Effector memory CD8-positive, alpha-beta T cell (primary cell): ENCODE results near the gene RPL19.
"Not testable (repeated sequence)": the region's sequence is repeated elsewhere in the genome, so short reads cannot be mapped to it uniquely, and the experiment has no call there.

ENCODE experiments used
- ATAC-seq: fragments of 150-1000 bp; cut with Tn5 transposase; replicated peaks from 2 replicates; pipeline ENCODE4 v1.10.0; 2021; ENCODE audit warnings: mild to moderate bottlenecking, moderate library complexity
- DNase-seq, 3 experiments: peaks; one replicate each; pipeline ENCODE4 v3.0.0; 2021
- H3K27ac Mint-ChIP-seq, 2 donors: one replicate each; pipeline ENCODE4 v1.8.0; 2022; ENCODE audit warnings: mild to moderate bottlenecking in 2 of 2, mixed read lengths in 2 of 2, moderate library complexity in 2 of 2
- H3K27me3 Mint-ChIP-seq, 2 donors: one replicate each; pipeline ENCODE4 v1.8.0; 2022; ENCODE audit warnings: mixed read lengths in 2 of 2
- H3K36me3 Mint-ChIP-seq: one replicate; pipeline ENCODE4 v1.8.0; 2022; ENCODE audit warnings: mild to moderate bottlenecking, moderate library complexity, mixed read lengths; ENCODE audit not compliant: insufficient read depth
- H3K4me1 Mint-ChIP-seq, 2 donors: one replicate each; pipeline ENCODE4 v1.8.0; 2022; ENCODE audit warnings: low read depth in 2 of 2, mixed read lengths in 2 of 2
- H3K4me3 Mint-ChIP-seq, 2 donors: one replicate each; pipeline ENCODE4 v1.8.0; 2022; ENCODE audit warnings: mild to moderate bottlenecking in 2 of 2, mixed read lengths in 2 of 2, moderate library complexity in 2 of 2
- H3K9me3 Mint-ChIP-seq, 2 donors: one replicate each; pipeline ENCODE4 v1.8.0; 2022; ENCODE audit warnings: mixed read lengths in 2 of 2

Gene RPL19

GRCh38 chr17:39239640-39240314, 39.7 kb downstream of the RPL19 start:
- H3K9me3 Mint-ChIP-seq = no peaks in the 10 kb centered on the region
- peak overlapping the region; percentile 95 for H3K27ac Mint-ChIP-seq
- ATAC-seq (peak; percentile 36), DNase-seq (peak; percentile 67 to 70 (median 67))
- H3K4me1 Mint-ChIP-seq = peaks cover 27 to 37% of the 10 kb centered on the region in 2 donors
- H3K36me3 Mint-ChIP-seq = peaks cover 3% of the 10 kb centered on the region
- H3K4me3 Mint-ChIP-seq = peak overlapping the region; percentile 28 to 87
- no peaks in the 10 kb centered on the region for H3K27me3 Mint-ChIP-seq

DNA sequence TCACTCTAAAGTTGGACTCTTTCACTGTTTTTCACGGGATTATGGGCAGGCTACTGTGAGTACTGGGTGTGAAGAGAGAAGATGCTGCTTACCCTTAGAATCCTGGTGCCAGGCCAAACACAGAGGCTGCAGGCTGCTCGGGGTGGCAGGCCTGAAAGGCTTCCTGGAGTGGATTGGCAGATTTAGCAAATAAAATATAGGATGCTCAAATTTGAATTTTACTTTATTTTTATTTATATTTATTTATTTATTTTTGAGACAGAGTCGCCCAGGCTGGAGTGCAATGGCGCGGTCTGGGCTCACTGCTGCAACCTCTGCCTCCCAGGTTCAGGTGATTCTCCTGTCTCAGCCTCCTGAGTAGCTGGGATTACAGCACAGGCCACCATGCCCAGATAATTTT, 40.5 kb downstream of the RPL19 start:
- H3K36me3 Mint-ChIP-seq = peaks cover 3% of the 10 kb centered on the region
- H3K27me3 Mint-ChIP-seq = no peaks in the 10 kb centered on the region
- H3K4me3 Mint-ChIP-seq = no peak overlapping the region
- ATAC-seq (no peak), DNase-seq (no peak)
- no peak overlapping the region for H3K27ac Mint-ChIP-seq
- peaks cover 27 to 34% of the 10 kb centered on the region in 2 donors for H3K4me1 Mint-ChIP-seq
- H3K9me3 Mint-ChIP-seq = no peaks in the 10 kb centered on the region

- H3K9me3 Mint-ChIP-seq = no peaks in the 10 kb centered on the region
- ATAC-seq (no peak), DNase-seq (no peak)
- H3K4me3 Mint-ChIP-seq = peak overlapping the region in 1 of 2 donors; percentile 13
- peaks cover 3% of the 10 kb centered on the region for H3K36me3 Mint-ChIP-seq
- H3K27ac Mint-ChIP-seq = peak overlapping the region in 1 of 2 donors; percentile 22
- H3K4me1 Mint-ChIP-seq = peaks cover 20 to 25% of the 10 kb centered on the region in 2 donors
- no peaks in the 10 kb centered on the region for H3K27me3 Mint-ChIP-seq
Measured at GRCh38 chr17:39243155-39243554, 43.1 kb downstream of the RPL19 start.

DNA sequence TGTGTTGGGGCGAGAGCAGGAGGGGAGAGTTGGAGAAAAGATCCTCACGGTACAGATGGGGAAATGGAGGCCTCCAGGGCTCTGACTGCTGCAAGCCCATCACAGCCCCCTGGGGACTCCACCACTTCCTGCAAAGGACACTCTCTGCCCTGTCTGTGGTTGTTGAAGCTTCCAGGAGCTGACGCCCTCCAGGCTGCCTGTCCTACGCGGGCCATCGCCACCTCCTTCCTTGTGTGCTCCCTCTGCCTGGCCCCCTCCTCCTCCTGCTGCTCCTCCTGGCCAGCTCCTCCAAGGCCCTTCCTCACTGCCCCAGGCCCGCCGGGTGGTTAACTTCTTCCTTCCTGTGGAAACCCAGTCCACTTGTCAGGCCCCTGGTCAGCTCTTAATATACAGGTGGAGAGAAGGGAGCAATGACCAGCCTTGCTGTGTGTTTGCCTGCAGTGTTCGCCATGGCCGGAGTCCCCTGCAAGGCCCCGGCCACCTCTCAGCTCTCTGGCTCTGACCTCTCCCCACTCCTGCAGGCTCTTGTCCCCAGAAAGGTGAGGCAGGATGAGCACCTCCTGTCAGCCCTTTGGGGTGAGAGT, 44.0 kb downstream of the RPL19 start:
- no peak for DNase-seq
- Mint-ChIP-seq H3K27me3 (no peaks in the 10 kb centered on the region), H3K36me3 (no peaks in the 10 kb centered on the region), H3K9me3 (no peaks in the 10 kb centered on the region), H3K4me3 (peak overlapping the region in 1 of 2 donors; percentile 47), H3K27ac (no peak overlapping the region), H3K4me1 (peaks cover 12 to 16% of the 10 kb centered on the region in 2 donors)
- no peak for ATAC-seq

GRCh38 chr17:39244600-39245570, 44.8 kb downstream of the RPL19 start:
- DNase-seq = peak; percentile 84 to 91 (median 87)
- no peaks in the 10 kb centered on the region for H3K9me3 Mint-ChIP-seq
- no peaks in the 10 kb centered on the region for H3K27me3 Mint-ChIP-seq
- no peak overlapping the region for H3K27ac Mint-ChIP-seq
- H3K4me3 Mint-ChIP-seq = peak overlapping the region in 1 of 2 donors; percentile 47
- peaks cover 7 to 9% of the 10 kb centered on the region in 2 donors for H3K4me1 Mint-ChIP-seq
- H3K36me3 Mint-ChIP-seq = no peaks in the 10 kb centered on the region
- peak; percentile 93 for ATAC-seq

DNA sequence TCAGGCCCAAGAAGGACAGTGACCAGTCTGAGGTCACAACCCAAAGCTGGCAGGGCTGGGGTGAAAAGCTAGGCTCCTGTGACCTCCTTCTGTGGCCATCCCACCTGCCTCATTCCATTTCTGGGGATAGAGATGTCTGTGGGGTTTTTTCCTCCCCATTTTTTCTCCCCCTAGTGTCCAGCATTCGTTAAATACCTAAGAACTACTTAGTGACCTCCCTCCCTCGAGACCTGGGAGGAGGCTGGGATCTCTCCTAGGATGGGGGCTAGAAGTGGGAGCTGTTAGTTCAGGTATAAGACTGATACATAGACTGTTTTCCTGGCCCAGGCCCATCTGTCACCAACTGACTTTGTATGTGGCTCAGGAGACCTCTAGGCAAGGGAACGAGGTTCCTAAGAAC, 46.2 kb downstream of the RPL19 start:
- Mint-ChIP-seq H3K36me3 (no peaks in the 10 kb centered on the region), H3K27me3 (no peaks in the 10 kb centered on the region)
- DNase-seq = no peak

GRCh38 chr17:39250076-39250475, 50.0 kb downstream of the RPL19 start:
- H3K27me3 Mint-ChIP-seq, H3K4me3 Mint-ChIP-seq, H3K4me1 Mint-ChIP-seq, DNase-seq, ATAC-seq, H3K9me3 Mint-ChIP-seq, H3K27ac Mint-ChIP-seq: not testable (repeated sequence)
- H3K36me3 Mint-ChIP-seq = peaks cover 14% of the 10 kb centered on the region

More for the DNA sequence above, 46.2 kb downstream of the RPL19 start:
- Mint-ChIP-seq H3K9me3 (no peaks in the 10 kb centered on the region), H3K27ac (no peak overlapping the region), H3K4me1 (peaks cover 5 to 8% of the 10 kb centered on the region in 2 donors), H3K4me3 (no peak overlapping the region)
- no peak for ATAC-seq

DNA sequence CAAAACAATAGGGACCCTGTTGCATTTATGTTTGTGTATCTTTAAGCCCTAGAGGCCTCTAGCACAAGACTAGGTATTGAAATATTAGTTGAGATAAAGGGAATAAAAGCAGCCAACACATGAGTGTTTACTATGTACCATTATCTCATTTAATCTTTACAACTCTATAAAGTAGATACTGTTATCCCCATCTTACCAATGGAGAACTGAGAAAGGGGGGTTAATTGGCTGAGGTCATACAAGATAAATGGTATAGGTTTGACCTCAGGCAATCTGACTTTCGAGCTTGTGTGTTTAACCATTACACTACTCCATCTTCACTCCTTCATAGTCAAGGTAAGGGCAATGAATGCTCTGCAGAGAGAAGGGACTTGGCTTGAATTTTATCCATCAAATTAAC, 51.9 kb downstream of the RPL19 start:
- Mint-ChIP-seq H3K36me3 (peaks cover 24% of the 10 kb centered on the region), H3K27me3 (no peaks in the 10 kb centered on the region), H3K9me3 (no peaks in the 10 kb centered on the region), H3K4me1 (no peaks in the 10 kb centered on the region), H3K4me3 (no peak overlapping the region), H3K27ac (no peak overlapping the region)
- no peak for ATAC-seq
- no peak for DNase-seq

- Mint-ChIP-seq H3K9me3 (no peaks in the 10 kb centered on the region), H3K36me3 (peaks cover 27% of the 10 kb centered on the region), H3K27me3 (no peaks in the 10 kb centered on the region), H3K4me3 (no peak overlapping the region), H3K27ac (peak overlapping the region in 1 of 2 donors; percentile 35), H3K4me1 (no peaks in the 10 kb centered on the region)
- DNase-seq (no peak), ATAC-seq (no peak)
Measured at GRCh38 chr17:39252788-39253460, 52.8 kb downstream of the RPL19 start.
